ENCODE results near the gene PI16. TPM values are rescaled to one million over a fixed set of nuclear protein-coding genes. Genes with fewer than 3 reads are reported as not detected.

Gene PI16
- total and polyA plus RNA-seq, 2 donors (not counting 3 experiments of a cell fraction or from before 2014, with no cell fraction given): 0.14 TPM; not detected in 1

DNA sequence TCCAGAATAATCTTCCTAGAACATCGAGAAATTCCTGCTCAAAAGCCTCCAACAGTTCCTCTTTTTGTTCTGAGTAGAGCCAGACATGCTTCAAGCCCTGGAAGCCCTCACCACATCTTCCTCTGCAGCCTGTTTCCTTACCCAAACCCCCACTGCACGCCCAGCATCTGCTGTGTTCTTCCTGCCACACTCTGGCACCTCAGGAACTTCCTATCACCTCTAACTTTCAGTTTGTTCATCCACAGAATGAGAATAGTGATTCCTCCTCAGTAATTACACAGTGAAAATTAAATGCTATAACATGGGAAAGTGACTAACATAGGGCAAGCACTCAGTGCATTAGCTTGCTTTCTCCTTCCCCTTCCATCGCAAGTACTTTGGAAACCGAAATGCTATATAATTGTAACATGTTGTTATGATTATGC, 42.5 kb upstream of the PI16 start:
- no peak overlapping the region for H3K9ac ChIP-seq (replicated peaks; ENCODE audit: extremely low read depth, insufficient read depth, low read length)
- dilution Hi-C loops (cut with MboI; ENCODE audit: extremely low pct_ligation_motif_present, low sequenced_read_pairs) (no loop called here), intact Hi-C loops (cut with micrococcal nuclease) (no loop called here)
- CTCF ChIA-PET: interaction anchor here (0.8 to 4.7 kb wide), 3 partner anchors 27 to 146 kb away, joined by 3 to 84 read pairs (median 16); no protein-coding TSS in a partner anchor
- H2AFZ ChIP-seq (ENCODE audit: low read depth, low read length): no peak overlapping the region
- H3K4me2 ChIP-seq (ENCODE audit: insufficient read depth, low read length): no peak overlapping the region
- H4K20me1 ChIP-seq (replicated peaks; ENCODE audit: control insufficient read depth, extremely low read depth, insufficient read depth, low read length): no peaks in the 10 kb centered on the region
- no TSS peak for BruUV-seq (replicated peaks)
- no peaks in the 10 kb centered on the region for H3K27me3 ChIP-seq (ENCODE audit: control insufficient read depth in 2 of 2, insufficient read depth in 2 of 2, low read length in 2 of 2)
- no peaks in the 10 kb centered on the region for H3K9me3 ChIP-seq (replicated peaks; ENCODE audit: control insufficient read depth, insufficient read depth, low read length)
- no peaks in the 10 kb centered on the region for H3K9me1 ChIP-seq (replicated peaks; ENCODE audit: control insufficient read depth, extremely low read depth, insufficient read depth, low read length)
- peak; percentile 43 for DNase-seq (ENCODE audit: low read depth, low spot score)
- H3K36me3 ChIP-seq (ENCODE audit: control insufficient read depth in 2 of 2, extremely low read depth in 1 of 2, insufficient read depth in 2 of 2, low read length in 2 of 2): peaks cover 0 to 4% of the 10 kb centered on the region in 2 experiments
- no peak for FAIRE-seq
- no peak overlapping the region for H3K27ac ChIP-seq (ENCODE audit: insufficient read depth, low read depth, low read length)
- H3K4me3 ChIP-seq (replicated peaks in 1 of 3; ENCODE audit: insufficient read depth in 1 of 3, low read depth in 1 of 3, low read length in 3 of 3): no peak overlapping the region
- H3K79me2 ChIP-seq (ENCODE audit: control insufficient read depth, insufficient read depth, low read length): no peaks in the 10 kb centered on the region
- TF ChIP-seq GATA2 (IDR thresholded peaks at IDR 0.05; ENCODE audit: insufficient read depth, insufficient read length, low read depth, low read length) (no peak), POLR2A (IDR thresholded peaks at IDR 0.05; ENCODE audit: low read depth, low read length) (no peak), POLR2AphosphoS5 (IDR thresholded peaks at IDR 0.05; ENCODE audit: insufficient read depth, low read depth, low read length) (no peak), FOS (IDR thresholded peaks at IDR 0.05; ENCODE audit: borderline replicate concordance, insufficient read depth, low read length) (no peak), CTCF (IDR thresholded peaks at IDR 0.05; ENCODE audit: extremely low read depth in 1 of 2, insufficient read depth in 1 of 2, low read depth in 1 of 2, low read length in 2 of 2) (no peak), MAX (IDR thresholded peaks at IDR 0.05; ENCODE audit: insufficient read depth, insufficient read length) (no peak), JUN (IDR thresholded peaks at IDR 0.05; ENCODE audit: borderline replicate concordance, insufficient read depth, insufficient read length, low read depth) (no peak), MYC (IDR thresholded peaks at IDR 0.05; ENCODE audit: low read depth, low read length) (no peak), EZH2 (IDR thresholded peaks at IDR 0.05; ENCODE audit: borderline replicate concordance, low read depth, low read length, severe bottlenecking) (no peak)
- POLR2A ChIA-PET: no interaction called here
- H3K4me1 ChIP-seq (ENCODE audit: control insufficient read depth, extremely low read depth, insufficient read depth, low read length): peaks cover 8% of the 10 kb centered on the region
